BLaER1 (cell line): Measurements from ENCODE around the gene NLRP8.
"Not testable (repeated sequence)": the region's sequence is repeated elsewhere in the genome, so short reads cannot be mapped to it uniquely, and the experiment has no call there.

Source experiments
- H3K27ac ChIP-seq: shearing (Covaris generic); formaldehyde crosslinking; 2 replicates; pipeline ENCODE4 v1.8.1; 2022
- H3K27me3 ChIP-seq: shearing (Covaris generic); formaldehyde crosslinking; 2 replicates; pipeline ENCODE4 v1.8.1; 2022
- H3K36me3 ChIP-seq: shearing (Covaris generic); formaldehyde crosslinking; 2 replicates; pipeline ENCODE4 v1.8.1; 2022
- H3K4me1 ChIP-seq: shearing (Covaris generic); formaldehyde crosslinking; 2 replicates; pipeline ENCODE4 v1.8.1; 2022
- H3K4me2 ChIP-seq: shearing (Covaris generic); formaldehyde crosslinking; 2 replicates; pipeline ENCODE4 v1.8.1; 2022
- H3K4me3 ChIP-seq: shearing (Covaris generic); formaldehyde crosslinking; 2 replicates; pipeline ENCODE4 v1.8.1; 2022
- H3K9ac ChIP-seq: shearing (Covaris generic); formaldehyde crosslinking; 2 replicates; pipeline ENCODE4 v1.8.1; 2022
- H3K9me3 ChIP-seq: shearing (Covaris generic); formaldehyde crosslinking; 2 replicates; pipeline ENCODE4 v1.8.1; 2022
- H4K20me1 ChIP-seq: shearing (Covaris generic); formaldehyde crosslinking; 2 replicates; pipeline ENCODE4 v1.8.1; 2022
- Cebpa-rat ChIP-seq: shearing (Covaris generic); IDR thresholded peaks from 2 replicates; pipeline ENCODE4 v1.8.1; 2022

NLRP8 gene

GRCh38 chr19:55962186-55962585, 14.6 kb downstream of the NLRP8 start:
- Histone ChIP-seq H4K20me1 (no peaks in the 10 kb centered on the region), H3K27me3 (no peaks in the 10 kb centered on the region), H3K4me1 (no peaks in the 10 kb centered on the region), H3K9me3 (no peaks in the 10 kb centered on the region), H3K4me3 (no peak overlapping the region), H3K36me3 (no peaks in the 10 kb centered on the region), H3K4me2 (no peak overlapping the region), H3K27ac (no peak overlapping the region), H3K9ac (no peak overlapping the region)
- TF ChIP-seq Cebpa-rat, result no peak

GRCh38 chr19:55973982-55974381, 26.4 kb downstream of the NLRP8 start:
- no peaks in the 10 kb centered on the region for H3K27me3 ChIP-seq
- no peak overlapping the region for H3K4me3 ChIP-seq
- no peak overlapping the region for H3K4me2 ChIP-seq
- no peaks in the 10 kb centered on the region for H3K4me1 ChIP-seq
- no peak overlapping the region for H3K9ac ChIP-seq
- H3K9me3 ChIP-seq, result peaks cover 18% of the 10 kb centered on the region
- no peak overlapping the region for H3K27ac ChIP-seq
- TF ChIP-seq Cebpa-rat, result no peak
- H3K36me3 ChIP-seq, result no peaks in the 10 kb centered on the region
- H4K20me1 ChIP-seq, result no peaks in the 10 kb centered on the region

- H3K9me3 ChIP-seq, result peaks cover 6% of the 10 kb centered on the region; the same call in 1 of the 2 replicates
Observed at GRCh38 chr19:55980415-55980814, 32.8 kb downstream of the NLRP8 start.

DNA sequence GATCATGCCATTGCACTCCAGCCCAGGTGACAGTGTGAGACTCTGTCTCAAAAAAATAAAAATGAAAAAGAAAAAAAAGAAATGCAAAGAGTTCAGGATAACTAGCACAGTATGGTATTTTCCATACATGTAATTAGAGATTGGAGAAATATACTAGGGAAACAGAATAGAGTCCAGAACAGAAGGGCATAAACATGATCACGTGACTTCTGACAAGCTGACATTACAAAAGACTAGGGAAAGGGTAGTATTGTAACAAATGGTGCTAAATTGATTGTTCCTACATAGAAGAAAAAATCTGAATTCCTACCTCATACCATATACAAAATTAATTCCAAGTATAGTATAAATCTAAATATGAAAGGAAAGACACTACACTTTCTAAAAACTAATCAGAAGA, 37.6 kb downstream of the NLRP8 start:
- Histone ChIP-seq H3K4me3 (no peak overlapping the region), H3K36me3 (no peaks in the 10 kb centered on the region), H3K9me3 (no peaks in the 10 kb centered on the region), H3K4me2 (no peak overlapping the region), H3K27me3 (no peaks in the 10 kb centered on the region), H4K20me1 (no peaks in the 10 kb centered on the region), H3K4me1 (no peaks in the 10 kb centered on the region), H3K9ac (no peak overlapping the region), H3K27ac (no peak overlapping the region)
- no peak for TF ChIP-seq Cebpa-rat

More at GRCh38 chr19:55980415-55980814, 32.8 kb downstream of the NLRP8 start:
- no peaks in the 10 kb centered on the region for H4K20me1 ChIP-seq
- H3K4me2 ChIP-seq, result no peak overlapping the region; the same call in 1 of the 2 replicates
- H3K27me3 ChIP-seq, result no peaks in the 10 kb centered on the region
- H3K4me1 ChIP-seq, result no peaks in the 10 kb centered on the region
- H3K27ac ChIP-seq, result no peak overlapping the region
- TF ChIP-seq Cebpa-rat, result no peak
- no peak overlapping the region for H3K9ac ChIP-seq
- H3K36me3 ChIP-seq, result no peaks in the 10 kb centered on the region
- H3K4me3 ChIP-seq, result no peak overlapping the region

DNA sequence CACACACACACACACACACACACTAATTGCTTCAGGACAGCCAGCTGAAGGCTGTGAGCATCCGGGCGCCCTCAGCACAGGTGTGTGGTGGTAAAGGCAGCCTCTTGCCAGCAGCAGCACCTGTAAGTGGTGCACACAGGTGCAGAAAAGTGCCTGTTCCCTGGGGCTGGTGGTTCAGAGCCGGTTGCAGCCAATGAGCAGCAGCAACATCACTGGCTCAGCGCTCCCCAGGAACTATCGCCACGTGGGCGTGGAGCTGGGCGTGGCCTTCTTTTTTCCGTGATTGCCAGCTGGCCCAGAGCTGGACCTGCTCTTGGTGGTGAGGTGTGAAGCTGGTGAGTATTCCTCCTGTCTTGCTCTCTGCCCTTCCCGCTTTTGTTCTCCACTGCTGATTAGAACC, 38.9 kb downstream of the NLRP8 start, which contains the start of gene NLRP5:
Gene NLRP5, plus strand, starts transcription at position 289 of the 400 bp plus-strand sequence.
- H3K9me3 ChIP-seq, result no peaks in the 10 kb centered on the region
- H3K27ac ChIP-seq, result no peak within 1 kb of the TSS
- no peaks in the 10 kb centered on the region for H3K27me3 ChIP-seq

DNA sequence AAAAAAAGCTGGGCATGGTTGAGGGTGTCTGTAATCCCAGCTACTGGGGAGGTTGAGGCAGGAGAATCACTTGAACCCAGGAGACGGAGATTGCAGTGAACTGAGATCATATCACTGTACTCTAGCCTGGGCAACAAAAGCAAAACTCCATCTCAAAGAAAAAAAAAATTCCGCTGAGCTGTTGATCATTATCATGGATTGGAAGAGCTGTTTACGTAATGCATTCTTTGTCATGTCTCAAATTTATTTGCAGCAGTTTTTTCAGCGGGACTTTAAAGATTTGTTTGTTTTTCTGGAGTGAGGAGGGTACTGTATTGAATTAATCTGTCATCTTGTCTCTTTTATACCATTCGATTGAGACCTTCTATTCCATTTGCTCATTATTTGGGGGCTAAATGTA, 43.2 kb downstream of the NLRP8 start:
- no peak overlapping the region for H3K27ac ChIP-seq
- no peaks in the 10 kb centered on the region for H4K20me1 ChIP-seq
- H3K36me3 ChIP-seq, result no peaks in the 10 kb centered on the region
- H3K9me3 ChIP-seq, result no peaks in the 10 kb centered on the region
- no peak for TF ChIP-seq Cebpa-rat
- H3K4me3 ChIP-seq, result no peak overlapping the region
- H3K4me2 ChIP-seq, result no peak overlapping the region
- H3K4me1 ChIP-seq, result no peaks in the 10 kb centered on the region
- H3K9ac ChIP-seq, result no peak overlapping the region
- H3K27me3 ChIP-seq, result no peaks in the 10 kb centered on the region

More for the DNA sequence above, 38.9 kb downstream of the NLRP8 start, which contains the start of gene NLRP5:
- no peak within 1 kb of the TSS for H3K9ac ChIP-seq
- no peaks in the 10 kb centered on the region for H3K36me3 ChIP-seq
- no peaks in the 10 kb centered on the region for H3K4me1 ChIP-seq
- H4K20me1 ChIP-seq, result no peaks in the 10 kb centered on the region
- TF ChIP-seq Cebpa-rat, result no peak
- no peak within 1 kb of the TSS for H3K4me3 ChIP-seq
- no peak within 1 kb of the TSS for H3K4me2 ChIP-seq

- no peak for TF ChIP-seq Cebpa-rat
- H3K4me2 ChIP-seq, result no peak overlapping the region
- H3K4me3 ChIP-seq, result no peak overlapping the region
- no peaks in the 10 kb centered on the region for H4K20me1 ChIP-seq
- H3K9ac ChIP-seq, result no peak overlapping the region
- H3K4me1 ChIP-seq, result no peaks in the 10 kb centered on the region
- H3K9me3 ChIP-seq, result no peaks in the 10 kb centered on the region
- H3K27ac ChIP-seq, result no peak overlapping the region
- no peaks in the 10 kb centered on the region for H3K27me3 ChIP-seq
- no peaks in the 10 kb centered on the region for H3K36me3 ChIP-seq
Observed at GRCh38 chr19:55993492-55993891, 45.9 kb downstream of the NLRP8 start.

DNA sequence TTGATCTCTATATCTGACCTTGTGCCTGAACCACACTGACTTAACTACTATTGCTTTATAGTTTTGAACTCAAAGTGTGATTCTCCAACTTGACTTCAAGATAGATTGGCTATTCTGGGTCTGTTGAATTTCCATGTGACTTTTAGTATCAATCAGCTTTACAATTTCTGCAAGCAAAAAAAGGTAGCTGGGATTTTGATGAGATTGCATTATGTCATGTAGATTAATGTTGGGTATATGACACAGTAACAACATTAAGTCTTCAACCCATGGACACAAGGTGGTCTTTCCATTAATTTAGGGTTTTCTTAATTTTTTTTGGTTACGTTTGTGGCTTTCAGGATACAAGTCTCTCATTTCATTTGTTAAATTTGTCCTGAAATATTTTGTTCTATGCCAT, 67.1 kb downstream of the NLRP8 start:
- no peak overlapping the region for H3K4me2 ChIP-seq
- no peak overlapping the region for H3K4me3 ChIP-seq
- no peaks in the 10 kb centered on the region for H3K9me3 ChIP-seq
- no peaks in the 10 kb centered on the region for H3K27me3 ChIP-seq
- no peaks in the 10 kb centered on the region for H3K4me1 ChIP-seq
- no peak overlapping the region for H3K27ac ChIP-seq
- H3K36me3 ChIP-seq, result no peaks in the 10 kb centered on the region
- no peak overlapping the region for H3K9ac ChIP-seq
- H4K20me1 ChIP-seq, result no peaks in the 10 kb centered on the region; the same call in 1 of the 2 replicates
- TF ChIP-seq Cebpa-rat, result no peak

DNA sequence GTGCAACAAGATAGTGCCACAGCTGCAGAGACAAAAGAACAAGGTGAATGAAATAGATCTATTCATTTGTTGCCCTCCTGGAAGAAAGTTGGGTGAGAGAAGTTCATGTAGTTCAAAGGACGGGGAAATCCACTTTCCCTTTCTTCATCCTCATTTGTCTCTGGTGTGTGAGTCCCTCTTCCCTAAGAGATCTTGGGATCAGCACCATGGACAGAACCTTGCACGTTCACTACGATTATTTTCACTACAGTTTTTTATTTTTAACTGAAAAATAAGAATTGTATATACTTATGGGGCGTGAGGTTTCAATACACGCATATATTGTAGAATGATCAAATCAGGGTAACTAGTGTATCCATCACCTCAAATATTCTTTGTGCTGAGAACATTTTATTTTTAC, 68.1 kb downstream of the NLRP8 start:
- no peak for TF ChIP-seq Cebpa-rat
- H3K4me2 ChIP-seq, result no peak overlapping the region
- no peak overlapping the region for H3K27ac ChIP-seq
- no peaks in the 10 kb centered on the region for H3K4me1 ChIP-seq
- H3K36me3 ChIP-seq, result no peaks in the 10 kb centered on the region
- H4K20me1 ChIP-seq, result no peaks in the 10 kb centered on the region; the same call in 1 of the 2 replicates
- H3K9ac ChIP-seq, result no peak overlapping the region
- H3K9me3 ChIP-seq, result no peaks in the 10 kb centered on the region
- H3K27me3 ChIP-seq, result no peaks in the 10 kb centered on the region
- no peak overlapping the region for H3K4me3 ChIP-seq

DNA sequence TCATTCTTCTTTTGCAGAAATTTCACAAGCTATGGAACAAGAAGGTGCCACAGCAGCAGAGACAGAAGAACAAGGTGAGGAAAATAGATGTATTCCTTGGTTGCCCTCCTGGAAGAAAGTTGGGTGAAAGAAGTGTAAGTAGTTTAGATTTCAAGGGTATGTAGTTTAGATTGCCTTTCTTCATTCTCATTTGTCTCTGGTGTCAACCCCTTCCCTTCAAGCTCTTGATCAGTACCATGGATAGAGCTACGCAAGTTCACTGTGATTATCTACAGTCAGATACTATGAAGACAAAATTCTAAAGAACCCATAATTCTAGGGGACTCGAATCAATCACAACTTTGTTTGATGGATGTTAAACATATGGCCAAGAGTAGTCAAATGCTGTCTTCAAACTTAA, 71.7 kb downstream of the NLRP8 start:
- not testable (repeated sequence) for H3K4me3 ChIP-seq, H3K36me3 ChIP-seq, H3K9me3 ChIP-seq, H3K9ac ChIP-seq, H3K27ac ChIP-seq, H3K4me2 ChIP-seq, H3K4me1 ChIP-seq, H3K27me3 ChIP-seq, H4K20me1 ChIP-seq

DNA sequence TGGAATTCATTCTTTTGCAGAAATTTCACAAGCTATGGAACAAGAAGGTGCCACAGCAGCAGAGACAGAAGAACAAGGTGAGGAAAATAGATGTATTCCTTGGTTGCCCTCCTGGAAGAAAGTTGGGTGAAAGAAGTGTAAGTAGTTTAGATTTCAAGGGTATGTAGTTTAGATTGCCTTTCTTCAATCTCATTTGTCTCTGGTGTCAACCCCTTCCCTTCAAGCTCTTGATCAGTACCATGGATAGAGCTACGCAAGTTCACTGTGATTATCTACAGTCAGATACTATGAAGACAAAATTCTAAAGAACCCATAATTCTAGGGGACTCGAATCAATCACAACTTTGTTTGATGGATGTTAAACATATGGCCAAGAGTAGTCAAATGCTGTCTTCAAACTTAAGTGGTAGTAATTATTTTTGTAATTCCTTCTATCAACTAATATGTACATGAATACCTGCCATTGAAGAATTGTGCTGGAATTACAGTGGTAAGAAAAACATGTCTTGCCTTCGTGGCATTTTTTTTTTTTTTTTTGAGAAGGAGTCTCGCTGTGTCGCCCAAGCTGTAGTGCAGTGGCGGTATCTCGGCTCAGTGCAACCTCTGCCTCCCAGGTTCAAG, 72.8 kb downstream of the NLRP8 start:
- not testable (repeated sequence) for H3K9ac ChIP-seq, H3K27me3 ChIP-seq, H3K4me2 ChIP-seq, H3K4me1 ChIP-seq, H3K9me3 ChIP-seq, H3K36me3 ChIP-seq, H3K4me3 ChIP-seq, H4K20me1 ChIP-seq, H3K27ac ChIP-seq
